ENCODE results near the gene NAALADL2. TPM values are rescaled to one million over a fixed set of nuclear protein-coding genes. Genes with fewer than 3 reads are reported as not detected.

NAALADL2 gene
- total and polyA plus RNA-seq, 9 of the 15 experiments (the other 6 are each of a cell fraction or from before 2014, with no cell fraction given): 0.29 to 1.1 (median 0.79) TPM; not detected in 1

- DNase-seq (ENCODE audit: extremely low read depth in 1 of 4, low spot score in 3 of 4) (no peak), ATAC-seq (no peak), FAIRE-seq (no peak)
- no TSS peak for BruUV-seq (replicated peaks)
- CTCF ChIA-PET (ENCODE audit: low intra/inter-chr PET ratio): no interaction called here
- Histone ChIP-seq H3K27ac (ENCODE audit: extremely low read depth, low read depth, low read length) (no peak overlapping the region), H3K4me2 (ENCODE audit: insufficient read depth, low read length) (no peak overlapping the region), H3K79me2 (ENCODE audit: control insufficient read depth, insufficient read depth, low read length) (no peaks in the 10 kb centered on the region), H3K9me1 (ENCODE audit: control insufficient read depth, insufficient read depth, low read length) (no peaks in the 10 kb centered on the region), H2AFZ (ENCODE audit: low read depth, low read length) (no peak overlapping the region), H3K9ac (ENCODE audit: insufficient read depth in 1 of 2, low read depth in 2 of 2, low read length in 2 of 2) (no peak overlapping the region), H3K9me3 (replicated peaks; ENCODE audit: control insufficient read depth, insufficient read depth, low read depth, low read length) (no peaks in the 10 kb centered on the region), H3K4me1 (replicated peaks in 1 of 2; ENCODE audit: control insufficient read depth in 2 of 2, insufficient read depth in 2 of 2, low read length in 2 of 2) (no peaks in the 10 kb centered on the region), H3K4me3 (no peak overlapping the region), H4K20me1 (replicated peaks; ENCODE audit: control insufficient read depth, insufficient read depth, low read length) (no peaks in the 10 kb centered on the region), H3K27me3 (ENCODE audit: control insufficient read depth in 2 of 2, insufficient read depth in 2 of 2, low read length in 2 of 2) (no peaks in the 10 kb centered on the region), H3K36me3 (ENCODE audit: control insufficient read depth, insufficient read depth, low read length) (no peaks in the 10 kb centered on the region)
- WGBS (ENCODE audit: insufficient coverage, low coverage, missing lambda C conversion rate): 0% methylated on average over 3 of the region's 3 CpGs
- TF ChIP-seq ZNF316 (IDR thresholded peaks at IDR 0.05) (0 out of 2 replicates have a peak, but pooled peaks have one; percentile 9), ATF3 (IDR thresholded peaks at IDR 0.05) (no peak), ATF3 (CRISPR knock-in tag; conservative IDR thresholded peaks at IDR 0.05) (no peak)
- in situ Hi-C loops (cut with MboI) (no loop called here), intact Hi-C loops (cut with micrococcal nuclease) (no loop called here)
- POLR2A ChIA-PET: interaction anchor here (1.0 kb wide), 1 partner anchor 83 kb away, joined by 3 read pairs; no protein-coding TSS in a partner anchor
These were observed 584.5 kb downstream of the NAALADL2 start for GRCh38 chr3:175443682-175444081.

- intact Hi-C loops (cut with micrococcal nuclease) (no loop called here), in situ Hi-C loops (cut with MboI) (no loop called here)
- ChIA-PET CTCF (ENCODE audit: low intra/inter-chr PET ratio) (no interaction called here), POLR2A (no interaction called here)
- H3K9me1 ChIP-seq (ENCODE audit: control insufficient read depth, insufficient read depth, low read length): no peaks in the 10 kb centered on the region
- no peak for ATAC-seq
- H3K4me2 ChIP-seq (ENCODE audit: insufficient read depth, low read length): no peak overlapping the region
- no peaks in the 10 kb centered on the region for H4K20me1 ChIP-seq (replicated peaks; ENCODE audit: control insufficient read depth, insufficient read depth, low read length)
- H3K4me1 ChIP-seq (replicated peaks in 1 of 2; ENCODE audit: control insufficient read depth in 2 of 2, insufficient read depth in 2 of 2, low read length in 2 of 2): no peaks in the 10 kb centered on the region
- FAIRE-seq: no peak
- no peak overlapping the region for H3K27ac ChIP-seq (ENCODE audit: extremely low read depth, low read depth, low read length)
- no peaks in the 10 kb centered on the region for H3K27me3 ChIP-seq (ENCODE audit: control insufficient read depth in 2 of 2, insufficient read depth in 2 of 2, low read length in 2 of 2)
- no peak overlapping the region for H3K9ac ChIP-seq (ENCODE audit: insufficient read depth in 1 of 2, low read depth in 2 of 2, low read length in 2 of 2)
- H3K9me3 ChIP-seq (replicated peaks; ENCODE audit: control insufficient read depth, insufficient read depth, low read depth, low read length): no peaks in the 10 kb centered on the region
- TF ChIP-seq ZNF263 (CRISPR knock-in tag; IDR thresholded peaks at IDR 0.05; ENCODE audit: borderline replicate concordance) (no peak), RBM14 (IDR thresholded peaks at IDR 0.05; ENCODE audit: borderline replicate concordance, insufficient read depth, low read depth, low read length) (no peak)
- H3K4me3 ChIP-seq: no peak overlapping the region
- H2AFZ ChIP-seq (ENCODE audit: low read depth, low read length): no peak overlapping the region
- no peaks in the 10 kb centered on the region for H3K79me2 ChIP-seq (ENCODE audit: control insufficient read depth, insufficient read depth, low read length)
- 3% methylated on average over 3 of the region's 3 CpGs for WGBS (ENCODE audit: insufficient coverage, low coverage, missing lambda C conversion rate)
- no peak for DNase-seq (ENCODE audit: extremely low read depth in 1 of 4, low spot score in 3 of 4)
- BruUV-seq (replicated peaks): no TSS peak
- H3K36me3 ChIP-seq (ENCODE audit: control insufficient read depth, insufficient read depth, low read length): no peaks in the 10 kb centered on the region
These were observed 586.6 kb downstream of the NAALADL2 start for GRCh38 chr3:175445741-175446140.
